Measurements from ENCODE around the gene AGAP1.

AGAP1 gene

DNA sequence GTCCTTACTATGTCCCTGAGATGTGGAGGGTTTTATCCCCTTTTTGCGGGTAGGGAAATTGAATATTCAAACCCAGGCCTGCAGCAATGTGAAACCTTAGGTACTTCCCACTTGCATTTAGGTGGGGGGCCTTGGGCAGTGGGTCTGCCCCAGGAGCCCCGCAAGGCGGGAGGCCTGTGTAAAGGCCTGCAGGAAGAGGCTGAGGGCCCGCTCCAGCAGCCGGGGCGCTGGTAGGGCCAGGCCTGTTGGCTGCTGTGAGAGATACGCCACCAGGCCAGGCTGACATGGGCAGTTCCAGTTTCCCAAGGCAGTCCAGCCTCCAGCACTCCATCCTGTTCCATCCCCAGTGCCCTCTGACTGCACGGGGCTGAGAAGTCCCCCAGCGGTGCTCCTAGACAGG lies 610.1 kb downstream of the AGAP1 start:
- TF ChIP-seq, protein P1, sequence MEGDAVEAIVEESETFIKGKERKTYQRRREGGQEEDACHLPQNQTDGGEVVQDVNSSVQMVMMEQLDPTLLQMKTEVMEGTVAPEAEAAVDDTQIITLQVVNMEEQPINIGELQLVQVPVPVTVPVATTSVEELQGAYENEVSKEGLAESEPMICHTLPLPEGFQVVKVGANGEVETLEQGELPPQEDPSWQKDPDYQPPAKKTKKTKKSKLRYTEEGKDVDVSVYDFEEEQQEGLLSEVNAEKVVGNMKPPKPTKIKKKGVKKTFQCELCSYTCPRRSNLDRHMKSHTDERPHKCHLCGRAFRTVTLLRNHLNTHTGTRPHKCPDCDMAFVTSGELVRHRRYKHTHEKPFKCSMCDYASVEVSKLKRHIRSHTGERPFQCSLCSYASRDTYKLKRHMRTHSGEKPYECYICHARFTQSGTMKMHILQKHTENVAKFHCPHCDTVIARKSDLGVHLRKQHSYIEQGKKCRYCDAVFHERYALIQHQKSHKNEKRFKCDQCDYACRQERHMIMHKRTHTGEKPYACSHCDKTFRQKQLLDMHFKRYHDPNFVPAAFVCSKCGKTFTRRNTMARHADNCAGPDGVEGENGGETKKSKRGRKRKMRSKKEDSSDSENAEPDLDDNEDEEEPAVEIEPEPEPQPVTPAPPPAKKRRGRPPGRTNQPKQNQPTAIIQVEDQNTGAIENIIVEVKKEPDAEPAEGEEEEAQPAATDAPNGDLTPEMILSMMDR (conservative IDR thresholded peaks at IDR 0.05): no peak
- H3K27ac ChIP-seq: no peak overlapping the region

DNA sequence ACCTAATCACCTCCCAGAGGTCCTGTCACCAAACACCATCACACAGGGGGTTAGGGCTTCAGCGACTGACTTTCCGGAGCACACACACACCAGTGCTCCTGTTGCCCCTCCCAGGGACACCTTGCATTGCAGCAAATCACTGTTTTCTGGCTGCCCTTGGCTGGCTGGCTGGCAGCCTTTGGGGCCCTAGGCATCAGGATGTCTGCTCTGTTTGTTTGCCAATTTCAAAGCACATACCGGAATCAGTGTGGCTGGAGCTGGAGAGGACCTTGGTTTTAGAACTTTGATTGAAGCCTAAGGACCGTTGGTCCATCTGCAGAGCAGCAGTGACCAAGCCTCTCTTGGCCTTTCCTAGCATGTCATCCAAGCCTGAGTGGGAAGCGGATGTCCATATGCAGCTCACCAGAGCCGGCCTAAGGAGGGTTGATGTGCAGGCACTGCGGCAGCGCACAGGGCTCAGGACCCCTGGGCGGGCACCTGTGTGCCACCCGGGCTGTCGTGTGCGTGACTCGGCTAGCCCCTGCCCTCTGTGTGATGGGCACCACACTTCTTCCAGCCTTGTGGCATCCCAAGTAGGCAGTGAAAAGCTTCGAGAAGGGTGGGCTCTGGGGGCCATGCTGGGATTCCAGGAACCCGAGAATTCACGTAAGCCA lies 612.2 kb downstream of the AGAP1 start:
- TF ChIP-seq, protein P1 (conservative IDR thresholded peaks at IDR 0.05): no peak
- no peak overlapping the region for H3K27ac ChIP-seq

DNA sequence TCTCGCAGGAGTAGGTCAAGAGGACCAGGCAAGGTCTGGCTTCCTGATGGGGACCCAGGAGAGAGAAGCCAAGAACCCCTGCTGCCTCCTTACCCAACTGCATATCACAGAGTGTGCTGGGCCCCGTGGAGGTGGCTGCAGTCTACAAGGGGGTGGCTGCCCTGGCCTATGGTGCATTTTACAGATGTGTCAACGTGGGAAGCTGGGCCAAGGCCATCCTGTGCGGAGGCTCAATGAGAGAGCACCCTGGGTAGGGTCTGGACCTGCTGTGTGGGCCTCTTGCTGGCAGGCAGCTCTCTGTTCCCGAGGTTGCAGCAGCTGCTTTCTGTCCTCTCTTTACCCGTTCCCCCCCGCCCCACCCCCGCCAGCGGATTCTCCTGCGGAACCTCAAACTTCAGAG lies 612.9 kb downstream of the AGAP1 start:
- H3K27ac ChIP-seq: no peak overlapping the region

DNA sequence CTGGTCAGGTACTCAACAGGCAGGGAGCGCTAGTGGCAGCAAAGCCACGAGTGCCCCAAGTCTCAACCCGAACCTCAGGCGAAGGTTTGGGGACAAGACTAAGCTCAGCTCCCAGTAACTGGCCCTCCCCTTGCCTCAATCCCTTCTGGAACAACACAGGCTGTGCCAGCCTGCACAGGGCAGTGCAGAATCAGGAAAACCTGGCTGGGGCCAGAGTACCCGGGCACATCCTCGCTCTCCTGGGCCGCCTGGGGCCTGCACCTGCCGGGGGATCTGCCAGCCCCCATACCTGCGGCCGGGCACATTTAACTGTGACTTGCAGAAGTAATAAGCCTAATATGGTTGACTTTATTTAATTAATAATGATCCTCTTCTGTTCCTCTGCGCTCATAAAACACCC lies 613.7 kb downstream of the AGAP1 start:
- H3K27ac ChIP-seq: no peak overlapping the region
- TF ChIP-seq, protein P1 (conservative IDR thresholded peaks at IDR 0.05): no peak

More for the DNA sequence above, 612.9 kb downstream of the AGAP1 start:
- TF ChIP-seq, protein P1 (conservative IDR thresholded peaks at IDR 0.05): no peak

DNA sequence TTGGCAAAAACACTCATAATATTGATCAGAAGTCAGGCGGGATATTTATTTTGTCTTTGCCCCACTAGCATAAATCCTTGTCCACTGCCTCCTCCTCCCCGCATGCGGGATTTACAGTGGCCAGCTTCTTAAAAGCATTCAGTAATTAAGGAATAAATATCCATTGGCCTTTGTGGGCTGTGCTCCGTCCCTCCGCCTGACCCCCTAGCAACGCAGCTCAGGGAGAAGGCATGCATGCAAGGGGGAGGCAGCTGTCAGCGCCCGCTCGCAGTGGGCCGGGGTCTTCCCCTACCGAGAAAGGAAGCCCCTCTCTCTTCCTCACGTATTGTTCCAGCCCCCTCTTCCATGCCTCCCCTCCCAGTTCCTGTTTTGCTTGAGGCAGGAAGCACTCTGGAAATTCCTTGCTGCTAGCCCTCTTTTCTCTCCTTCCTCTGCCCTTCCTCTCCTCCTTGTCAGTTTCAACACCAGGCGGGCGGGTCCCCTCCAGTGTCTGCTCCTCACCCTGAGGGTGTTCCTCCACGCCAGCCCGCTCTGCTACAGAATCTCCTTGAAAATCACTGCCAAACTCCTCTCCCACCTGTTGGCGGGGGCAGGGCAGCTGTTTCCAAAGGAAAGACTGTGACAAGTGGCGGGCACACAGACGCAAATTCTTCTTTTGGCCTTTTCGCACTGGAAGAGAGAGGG lies 614.2 kb downstream of the AGAP1 start:
- TF ChIP-seq, protein P1 (conservative IDR thresholded peaks at IDR 0.05): no peak
- H3K27ac ChIP-seq: no peak overlapping the region

DNA sequence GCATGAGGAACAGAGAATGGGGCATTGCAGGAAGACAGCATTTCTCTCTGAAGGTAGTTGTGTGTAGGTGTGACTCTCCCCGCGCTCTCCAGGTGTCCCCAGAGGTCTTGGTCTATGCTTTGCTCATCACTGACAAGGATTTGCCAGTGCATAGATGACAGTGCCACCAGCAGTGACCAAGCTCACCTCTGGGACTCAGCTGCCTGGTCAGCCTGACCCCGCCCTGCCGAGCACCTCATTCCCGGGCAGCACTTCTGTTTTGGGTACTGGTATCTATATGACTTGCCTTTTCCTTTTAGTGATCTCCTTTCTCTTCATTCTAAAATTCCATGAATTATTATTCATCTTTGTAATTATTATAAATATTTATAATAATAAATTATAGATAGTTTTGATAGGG lies 615.2 kb downstream of the AGAP1 start:
- H3K27ac ChIP-seq: no peak overlapping the region
- TF ChIP-seq, protein P1 (conservative IDR thresholded peaks at IDR 0.05): no peak

DNA sequence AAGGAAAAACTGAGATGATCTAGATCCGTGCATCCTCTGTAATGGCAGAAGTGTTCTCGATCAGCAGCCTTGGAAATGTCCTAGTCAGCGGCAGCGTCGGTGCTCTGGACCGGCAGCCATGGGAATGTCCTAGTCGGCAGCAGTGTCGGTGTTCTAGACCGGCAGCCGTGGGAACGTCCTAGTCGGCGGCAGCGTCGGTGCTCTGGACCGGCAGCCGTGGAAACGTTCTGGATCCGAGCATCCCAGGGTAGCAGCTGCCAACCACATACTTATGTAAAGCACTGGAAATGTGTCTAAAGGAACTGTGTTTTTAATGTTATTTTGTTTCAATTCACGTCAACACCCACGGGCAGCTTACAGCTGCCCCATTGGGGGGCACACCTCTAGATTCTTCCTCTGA lies 615.6 kb downstream of the AGAP1 start:
- TF ChIP-seq, protein P1 (conservative IDR thresholded peaks at IDR 0.05): no peak
- H3K27ac ChIP-seq: no peak overlapping the region

Measured in VCaP (cell line).